Stimulated activated CD4-positive, alpha-beta T cell treated with anti-CD3 and anti-CD28 coated beads, Interleukin-4, amount 100 ng/mL, for 24 hours (primary cell): ENCODE data around the gene COX8A.
"Not testable (repeated sequence)": the region's sequence is repeated elsewhere in the genome, so short reads cannot be mapped to it uniquely, and the experiment has no call there.

Experiments used
- DNase-seq: peaks from one replicate; pipeline ENCODE4 v3.0.0-alpha.2; 2020

The COX8A gene

GRCh38 chr11:63970902-63971301 is 3.5 kb upstream of the COX8A start:
- no peak for DNase-seq

GRCh38 chr11:63973912-63974258 is 535 bp upstream of the COX8A start:
- not testable (repeated sequence) for DNase-seq

GRCh38 chr11:63978551-63979239 is 4.3 kb downstream of the COX8A start:
- DNase-seq = no peak

- no peak for DNase-seq
These were observed 5.0 kb downstream of the COX8A start for GRCh38 chr11:63979426-63979825.

GRCh38 chr11:63985812-63986155 is 11.4 kb downstream of the COX8A start:
- DNase-seq = peak; percentile 71

GRCh38 chr11:63986156-63986931 is 11.9 kb downstream of the COX8A start, which contains the start of gene OTUB1:
Gene OTUB1 (plus strand): TSS chr11:63986438. CDS start chr11:63986457, 19 bp downstream.
- peak; percentile 89 for DNase-seq

GRCh38 chr11:63986932-63987513 is 12.6 kb downstream of the COX8A start:
- DNase-seq = no peak

GRCh38 chr11:63991558-63991957 is 17.1 kb downstream of the COX8A start:
- DNase-seq = no peak

GRCh38 chr11:63993100-63993499 is 18.7 kb downstream of the COX8A start:
- DNase-seq = no peak

- DNase-seq = no peak
These were observed 19.6 kb downstream of the COX8A start for GRCh38 chr11:63993993-63994392.

- no peak for DNase-seq
These were observed 22.1 kb downstream of the COX8A start for GRCh38 chr11:63996512-63996911.

GRCh38 chr11:63997104-63997700 is 22.8 kb downstream of the COX8A start:
- DNase-seq = no peak

- no peak for DNase-seq
These were observed 23.4 kb downstream of the COX8A start for GRCh38 chr11:63997801-63998337.

GRCh38 chr11:63998558-63999348 is 24.3 kb downstream of the COX8A start:
- DNase-seq = no peak

GRCh38 chr11:63999349-64000025 is 25.1 kb downstream of the COX8A start:
- DNase-seq = peak; percentile 67

GRCh38 chr11:64000026-64000739 is 25.8 kb downstream of the COX8A start:
- DNase-seq = peak; percentile 69

GRCh38 chr11:64000740-64001483 is 26.5 kb downstream of the COX8A start:
- no peak for DNase-seq

GRCh38 chr11:64001484-64002420 is 27.3 kb downstream of the COX8A start:
- DNase-seq = no peak
